Peyer's patch (tissue), 4 donors: Measurements from ENCODE around the gene PDZD7.

ENCODE experiments used
- CTCF ChIP-seq, 6 experiments: fragments of 450-650 bp in 4 of 6; fragments of 200-600 bp in 2 of 6; sonication (generic) in 1 of 6; IDR thresholded peaks; one replicate each; pipeline ENCODE4 v1.5.1; 2017 to 2019; ENCODE audit warnings: antibody characterized with exemption in 6 of 6, mild to moderate bottlenecking in 3 of 6, moderate library complexity in 1 of 6
- POLR2A ChIP-seq, 2 donors: fragments of 450-650 bp; IDR thresholded peaks; one replicate each; pipeline ENCODE4 v1.5.1; 2017; ENCODE audit warnings: antibody characterized with exemption in 2 of 2, mild to moderate bottlenecking in 2 of 2, moderate library complexity in 2 of 2

- no peak for TF ChIP-seq CTCF (IDR thresholded peaks at IDR 0.05)
- TF ChIP-seq POLR2A (IDR thresholded peaks at IDR 0.05), result no peak
These were observed 9.2 kb downstream of the PDZD7 start for GRCh38 chr10:101021692-101022251.
